HCT116 (cell line): ENCODE results near the gene FARP1. TPM values are rescaled to one million over a fixed set of nuclear protein-coding genes. Genes with fewer than 3 reads are reported as not detected.

Source experiments
- ATAC-seq: fragments of 200-7000 bp; cut with Tn5 transposase; 2 replicates; pipeline ENCODE4 v1.9.1; 2020; ENCODE audit warnings: mild to moderate bottlenecking, moderate library complexity
- BruUV-seq: library from RNA; stranded (reverse); fragments of 400-500 nt; replicated peaks from 2 replicates; lab custom pipeline; 2021; lab: Mats Ljungman, UMichigan
- CTCF ChIA-PET: fragments of 300-600 bp; sonication (Branson Sonifier 250); formaldehyde crosslinking; loops from one replicate; lab custom pipeline; 2021; ENCODE audit warnings: antibody characterized with exemption; lab: Charles Lee
- POLR2A ChIA-PET: fragments of 300-600, 350-600 bp; sonication (Branson Sonifier 250); formaldehyde crosslinking; loops from one replicate; lab custom pipeline; 2021; ENCODE audit warnings: antibody characterized with exemption; lab: Charles Lee
- RAD21 ChIA-PET, 2 experiments: fragments of 300-600 bp; sonication (Branson Sonifier 250); formaldehyde crosslinking; loops; one replicate each; lab custom pipeline; 2023; ENCODE audit warnings: low total read pairs in 2 of 2; ENCODE audit not compliant: uncharacterized antibody in 2 of 2, unreplicated experiment in 2 of 2, low non-redundant PET in 1 of 2; lab: Charles Lee
- DNase-seq: peaks from one replicate; pipeline ENCODE4 v3.0.0-alpha.2; 2010; ENCODE audit warnings: low read depth, low spot score
- H2AFZ ChIP-seq: fragments of 200-600 bp; shearing (Covaris generic), sonication (generic); 2 replicates; pipeline ENCODE4 v1.6.1; 2017; ENCODE audit warnings: low read depth, mixed run types, mixed read lengths, antibody characterized with exemption, low read length; ENCODE audit not compliant: poor library complexity, severe bottlenecking
- H3K27ac ChIP-seq: 2 replicates; pipeline ENCODE4 v1.5.1; 2012; ENCODE audit warnings: low read depth, low read length
- H3K27me3 ChIP-seq: fragments of 200-600 bp; sonication (generic); 2 replicates; pipeline ENCODE4 v1.6.1; 2016; ENCODE audit warnings: mixed run types, low read length, mixed read lengths; ENCODE audit not compliant: insufficient read depth
- H3K36me3 ChIP-seq, 2 experiments: fragments of 200-500 bp in 1 of 2; fragments of 200-600 bp in 1 of 2; sonication (Bioruptor generic) in 1 of 2; sonication (generic) in 1 of 2; 2 replicates each; pipeline versions ENCODE4 v1.5.1 to v1.6.1; 2014 to 2016; ENCODE audit warnings: low read length in 2 of 2, inconsistent platforms in 1 of 2, mixed read lengths in 1 of 2, mixed run types in 1 of 2; ENCODE audit not compliant: insufficient read depth in 2 of 2, control insufficient read depth in 1 of 2
- H3K4me1 ChIP-seq, 2 experiments: fragments of 200-600 bp in 1 of 2; sonication (generic) in 1 of 2; 2 replicates each; pipeline versions ENCODE4 v1.5.1 to v1.6.1; 2012 to 2017; ENCODE audit warnings: low read length in 2 of 2, inconsistent platforms in 1 of 2, mild to moderate bottlenecking in 1 of 2, mixed read lengths in 1 of 2, mixed run types in 1 of 2, moderate library complexity in 1 of 2; ENCODE audit not compliant: insufficient read depth in 2 of 2, control insufficient read depth in 1 of 2
- H3K4me2 ChIP-seq: fragments of 200-600 bp; sonication (generic); 2 replicates; pipeline ENCODE4 v1.6.1; 2017; ENCODE audit warnings: mixed run types, low read length, mixed read lengths
- H3K4me3 ChIP-seq, 2 experiments: fragments of 200-600 bp in 1 of 2; sonication (generic) in 1 of 2; replicated peaks in 1 of 2; 2 replicates each; pipeline ENCODE4 v1.5.1; 2011 to 2016; ENCODE audit warnings: low read length in 2 of 2, control low read depth in 1 of 2, low read depth in 1 of 2, mild to moderate bottlenecking in 1 of 2, mixed read lengths in 1 of 2, mixed run types in 1 of 2
- H3K79me2 ChIP-seq: fragments of 200-600 bp; sonication (generic); 2 replicates; pipeline ENCODE4 v1.6.1; 2017; ENCODE audit warnings: mild to moderate bottlenecking, mixed run types, low read length, moderate library complexity, mixed read lengths; ENCODE audit not compliant: insufficient read depth
- H3K9ac ChIP-seq: fragments of 200-600 bp; sonication (generic); 2 replicates; pipeline ENCODE4 v1.6.1; 2016; ENCODE audit warnings: low read length, mixed read lengths
- H3K9me2 ChIP-seq: fragments of 200-600 bp; sonication (generic), shearing (Covaris generic); 2 replicates; pipeline ENCODE4 v1.6.1; 2017; ENCODE audit warnings: mixed run types, mild to moderate bottlenecking, moderate library complexity; ENCODE audit not compliant: insufficient read depth
- H3K9me3 ChIP-seq, 2 experiments: fragments of 200-500 bp in 1 of 2; fragments of 200-600 bp in 1 of 2; sonication (Bioruptor generic) in 1 of 2; sonication (generic) in 1 of 2; 2 replicates each; pipeline ENCODE4 v1.6.1; 2014 to 2017; ENCODE audit warnings: low read length in 2 of 2, mixed read lengths in 2 of 2, inconsistent platforms in 1 of 2, low read depth in 1 of 2, mild to moderate bottlenecking in 1 of 2, mixed run types in 1 of 2, moderate library complexity in 1 of 2; ENCODE audit not compliant: control insufficient read depth in 1 of 2, insufficient read depth in 1 of 2
- H4K20me1 ChIP-seq: fragments of 200-600 bp; sonication (generic), shearing (Covaris generic); 2 replicates; pipeline ENCODE4 v1.6.1; 2017; ENCODE audit warnings: mixed run types, mild to moderate bottlenecking, moderate library complexity; ENCODE audit not compliant: insufficient read depth
- CTCF ChIP-seq, 3 experiments: fragments of 200-600 bp in 1 of 3; sonication (generic) in 1 of 3; IDR thresholded peaks in 2 of 3; conservative IDR thresholded peaks in 1 of 3; 2 replicates each; pipeline ENCODE4 v1.5.1; 2012 to 2017; ENCODE audit warnings: low read depth in 2 of 3, low read length in 2 of 3, antibody characterized with exemption in 1 of 3, borderline replicate concordance in 1 of 3, control low read depth in 1 of 3, mild to moderate bottlenecking in 1 of 3, mixed read lengths in 1 of 3, mixed run types in 1 of 3, moderate library complexity in 1 of 3; ENCODE audit not compliant: insufficient read depth in 1 of 3
- EGR1 ChIP-seq: IDR thresholded peaks from 2 replicates; pipeline ENCODE4 v1.6.1; 2012; ENCODE audit warnings: low read depth
- EZH2phosphoT487 ChIP-seq: fragments of 200-600 bp; IDR thresholded peaks from 2 replicates; pipeline ENCODE4 v1.6.1; 2018; ENCODE audit warnings: antibody characterized with exemption, borderline replicate concordance
- FOSL1 ChIP-seq: IDR thresholded peaks from 2 replicates; pipeline ENCODE4 v1.6.1; 2012; ENCODE audit warnings: low read depth
- JUND ChIP-seq: IDR thresholded peaks from 2 replicates; pipeline ENCODE4 v1.6.1; 2012
- POLR2A ChIP-seq: IDR thresholded peaks from 2 replicates; pipeline ENCODE4 v1.7.0; 2011; ENCODE audit warnings: borderline replicate concordance; ENCODE audit not compliant: insufficient read depth, insufficient read length; ENCODE audit errors: extremely low read depth
- POLR2AphosphoS5 ChIP-seq: IDR thresholded peaks from 2 replicates; pipeline ENCODE4 v1.6.1; 2011; ENCODE audit warnings: mild to moderate bottlenecking, low read depth, low read length, moderate library complexity
- REST ChIP-seq: IDR thresholded peaks from 2 replicates; pipeline ENCODE4 v1.6.1; 2012; ENCODE audit warnings: low read depth
- SIN3A ChIP-seq: IDR thresholded peaks from 2 replicates; pipeline ENCODE4 v1.6.1; 2012; ENCODE audit warnings: low read depth
- SP1 ChIP-seq: IDR thresholded peaks from 2 replicates; pipeline ENCODE4 v1.6.1; 2012; ENCODE audit warnings: low read depth
- SRF ChIP-seq: IDR thresholded peaks from 2 replicates; pipeline ENCODE4 v1.6.1; 2012; ENCODE audit warnings: low read depth
- TCF7L2 ChIP-seq: IDR thresholded peaks from 2 replicates; pipeline ENCODE4 v1.7.0; 2011; ENCODE audit warnings: borderline replicate concordance, inconsistent platforms; ENCODE audit not compliant: insufficient read depth, insufficient read length; ENCODE audit errors: extremely low read depth
- intact Hi-C: fragments of 100-400 bp; cut with micrococcal nuclease; formaldehyde crosslinking; loops from 2 replicates; pipeline ENCODE4 v1.10.0; 2022
- total RNA-seq: library from RNA; stranded (reverse); gene quantifications from one replicate; pipeline ENCODE4 v1.2.1, GENCODE V29; 2021; ENCODE audit not compliant: unreplicated experiment
- TF ChIP-seq, protein P1 (sequence below): IDR thresholded peaks from 2 replicates; pipeline ENCODE4 v1.6.1; 2011; ENCODE audit warnings: mild to moderate bottlenecking, low read length, moderate library complexity; ENCODE audit not compliant: insufficient replicate concordance; ENCODE audit errors: extremely low read depth

FARP1 gene
- total RNA-seq, 1 experiment from 2014 or later, result 30.5 TPM

DNA sequence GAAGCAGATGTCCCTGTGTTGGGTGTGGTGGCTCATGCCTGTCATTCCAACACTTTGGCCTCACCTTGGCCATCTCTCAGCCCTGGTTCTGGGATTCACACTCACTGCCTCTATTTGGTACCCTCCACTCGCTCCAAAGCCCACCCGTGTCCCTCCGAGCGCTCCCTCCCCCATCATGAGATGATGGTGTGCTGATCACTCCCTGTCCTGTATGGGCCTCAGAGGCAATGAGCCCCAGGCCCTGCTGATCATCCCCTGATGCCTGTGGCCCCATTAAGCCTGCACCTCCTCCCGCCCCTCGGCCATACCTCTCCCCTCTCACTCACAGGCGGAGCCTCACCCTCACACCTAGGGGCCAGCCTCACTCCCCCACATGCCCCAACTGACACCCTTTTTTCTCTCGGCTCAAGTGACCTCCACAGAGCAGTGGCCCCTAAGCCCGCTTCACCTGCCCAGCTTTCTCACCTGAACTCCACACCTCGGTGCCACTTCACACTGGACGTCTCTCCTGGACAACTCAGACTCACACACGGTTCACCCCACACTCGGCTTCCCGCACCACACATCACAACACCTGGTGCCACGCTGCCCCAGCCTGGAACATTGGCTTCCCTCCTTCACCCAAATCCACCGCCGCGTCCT is 319.5 kb downstream of the FARP1 start:
- Histone ChIP-seq H3K4me1 (peaks cover 0 to 3% of the 10 kb centered on the region in 2 experiments; a peak in 1 of 4 replicates), H4K20me1 (no peaks in the 10 kb centered on the region), H3K9me3 (no peaks in the 10 kb centered on the region), H3K27me3 (no peaks in the 10 kb centered on the region), H3K9me2 (no peaks in the 10 kb centered on the region), H3K27ac (no peak overlapping the region), H3K79me2 (peaks cover 56% of the 10 kb centered on the region), H3K4me3 (no peak overlapping the region), H3K4me2 (no peak overlapping the region), H2AFZ (no peak overlapping the region), H3K36me3 (peaks cover 31 to 32% of the 10 kb centered on the region in 2 experiments), H3K9ac (no peak overlapping the region)
- CTCF ChIA-PET, result no interaction called here
- ATAC-seq (no peak), DNase-seq (no peak)
- POLR2A ChIA-PET, result no interaction called here
- intact Hi-C loops, result no loop called here
- RAD21 ChIA-PET, result no interaction called here
- no TSS peak for BruUV-seq
- TF ChIP-seq EZH2phosphoT487, result no peak
- TF ChIP-seq POLR2AphosphoS5, result no peak
- TF ChIP-seq JUND, result no peak
- TF ChIP-seq SRF, result no peak
- no peak for TF ChIP-seq POLR2A
- TF ChIP-seq EGR1, result no peak
- no peak for TF ChIP-seq FOSL1

DNA sequence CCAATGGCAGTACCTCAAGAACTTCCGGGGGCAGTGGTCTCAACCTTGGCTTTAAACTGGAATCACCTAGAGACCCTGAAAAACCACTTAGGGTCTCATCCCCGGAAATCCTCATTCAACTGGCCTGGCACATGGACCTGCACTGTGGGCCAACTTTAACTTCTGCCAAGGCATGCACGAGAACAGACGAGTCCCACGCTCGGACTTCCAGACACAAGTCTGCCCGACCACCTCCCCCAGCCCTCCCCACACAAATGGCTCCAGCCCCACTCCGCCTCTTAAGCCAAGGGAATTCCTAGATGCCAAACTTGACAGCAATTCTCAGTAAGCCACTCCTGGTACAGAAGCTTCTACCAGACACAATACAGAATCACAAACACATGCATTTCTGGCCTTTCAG is 320.1 kb downstream of the FARP1 start:
- intact Hi-C loops, result no loop called here
- Histone ChIP-seq H2AFZ (no peak overlapping the region), H3K27ac (no peak overlapping the region), H4K20me1 (no peaks in the 10 kb centered on the region), H3K9me2 (no peaks in the 10 kb centered on the region), H3K36me3 (peaks cover 28 to 32% of the 10 kb centered on the region in 2 experiments), H3K4me3 (no peak overlapping the region), H3K9ac (no peak overlapping the region), H3K79me2 (peaks cover 61% of the 10 kb centered on the region), H3K27me3 (no peaks in the 10 kb centered on the region), H3K4me2 (no peak overlapping the region), H3K9me3 (no peaks in the 10 kb centered on the region), H3K4me1 (peaks cover 0 to 3% of the 10 kb centered on the region in 2 experiments; a peak in 1 of 4 replicates)
- BruUV-seq, result no TSS peak
- CTCF ChIA-PET, result no interaction called here
- POLR2A ChIA-PET, result no interaction called here
- RAD21 ChIA-PET, result no interaction called here
- no peak for DNase-seq
- no peak for ATAC-seq
- TF ChIP-seq SP1 (no peak), REST (no peak), TCF7L2 (no peak), SIN3A (no peak), EGR1 (no peak), CTCF (IDR thresholded peaks at IDR 0.05 in 2 of 3, conservative IDR thresholded peaks at IDR 0.05 in 1 of 3; ENCODE audit: borderline replicate concordance in 1 of 3, insufficient read depth in 1 of 3, low read depth in 2 of 3, low read length in 2 of 3) (no peak)
- TF ChIP-seq, protein P1, sequence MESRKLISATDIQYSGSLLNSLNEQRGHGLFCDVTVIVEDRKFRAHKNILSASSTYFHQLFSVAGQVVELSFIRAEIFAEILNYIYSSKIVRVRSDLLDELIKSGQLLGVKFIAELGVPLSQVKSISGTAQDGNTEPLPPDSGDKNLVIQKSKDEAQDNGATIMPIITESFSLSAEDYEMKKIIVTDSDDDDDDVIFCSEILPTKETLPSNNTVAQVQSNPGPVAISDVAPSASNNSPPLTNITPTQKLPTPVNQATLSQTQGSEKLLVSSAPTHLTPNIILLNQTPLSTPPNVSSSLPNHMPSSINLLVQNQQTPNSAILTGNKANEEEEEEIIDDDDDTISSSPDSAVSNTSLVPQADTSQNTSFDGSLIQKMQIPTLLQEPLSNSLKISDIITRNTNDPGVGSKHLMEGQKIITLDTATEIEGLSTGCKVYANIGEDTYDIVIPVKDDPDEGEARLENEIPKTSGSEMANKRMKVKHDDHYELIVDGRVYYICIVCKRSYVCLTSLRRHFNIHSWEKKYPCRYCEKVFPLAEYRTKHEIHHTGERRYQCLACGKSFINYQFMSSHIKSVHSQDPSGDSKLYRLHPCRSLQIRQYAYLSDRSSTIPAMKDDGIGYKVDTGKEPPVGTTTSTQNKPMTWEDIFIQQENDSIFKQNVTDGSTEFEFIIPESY, result no peak
